ENCODE results near the gene TAS1R3. TPM values are rescaled to one million over a fixed set of nuclear protein-coding genes. Genes with fewer than 3 reads are reported as not detected.

Gene TAS1R3
- total and polyA plus RNA-seq, 2 experiments from 2014 or later, result 0.14 TPM; not detected in 1

DNA sequence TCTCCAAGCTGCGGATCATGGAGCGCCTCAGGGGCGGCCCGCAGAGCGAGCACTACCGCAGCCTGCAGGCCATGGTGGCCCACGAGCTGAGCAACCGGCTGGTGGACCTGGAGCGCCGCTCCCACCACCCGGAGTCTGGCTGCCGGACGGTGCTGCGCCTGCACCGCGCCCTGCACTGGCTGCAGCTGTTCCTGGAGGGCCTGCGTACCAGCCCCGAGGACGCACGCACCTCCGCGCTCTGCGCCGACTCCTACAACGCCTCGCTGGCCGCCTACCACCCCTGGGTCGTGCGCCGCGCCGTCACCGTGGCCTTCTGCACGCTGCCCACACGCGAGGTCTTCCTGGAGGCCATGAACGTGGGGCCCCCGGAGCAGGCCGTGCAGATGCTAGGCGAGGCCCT, 3.8 kb upstream of the TAS1R3 start:
- H3F3A ChIP-seq (replicated peaks; ENCODE audit: low read depth), result peaks cover 15% of the 10 kb centered on the region; the same call in 1 of the 2 replicates
- H3K9me2 ChIP-seq (ENCODE audit: insufficient read depth), result no peaks in the 10 kb centered on the region
- Mint-ChIP-seq H3K27ac (no peak overlapping the region), H3K36me3 (ENCODE audit: low read depth) (peaks cover 12% of the 10 kb centered on the region; the same call in 2 of the 3 replicates), H3K9me3 (no peaks in the 10 kb centered on the region; the same call in 2 of the 3 replicates), H3K27me3 (ENCODE audit: insufficient read depth, low read depth, poor library complexity) (peaks cover 16% of the 10 kb centered on the region), H3K4me3 (no peak overlapping the region), H3K4me1 (peaks cover 8% of the 10 kb centered on the region)
- peaks cover 22% of the 10 kb centered on the region for H3K79me2 ChIP-seq (replicated peaks; ENCODE audit: insufficient read depth)
- H3K4me2 ChIP-seq, result no peak overlapping the region
- H3K27ac ChIP-seq (ENCODE audit: low read depth), result no peak overlapping the region
- no peak for TF ChIP-seq POLR2AphosphoS5 (IDR thresholded peaks at IDR 0.05; ENCODE audit: low read depth)
- no peak for TF ChIP-seq EZH2 (IDR thresholded peaks at IDR 0.05; ENCODE audit: low read depth, unreplicated experiment)
- TF ChIP-seq JUNB (IDR thresholded peaks at IDR 0.05; ENCODE audit: unreplicated experiment), result no peak
- TF ChIP-seq NANOG (IDR thresholded peaks at IDR 0.05; ENCODE audit: borderline replicate concordance), result no peak
- TF ChIP-seq STAT1 (IDR thresholded peaks at IDR 0.05; ENCODE audit: unreplicated experiment), result no peak
- no peak for TF ChIP-seq ZNF114 (CRISPR knock-in tag; IDR thresholded peaks at IDR 0.05)
- TF ChIP-seq CREB1 (CRISPR knock-in tag; IDR thresholded peaks at IDR 0.05; ENCODE audit: low read depth), result no peak
- TF ChIP-seq, protein P1, sequence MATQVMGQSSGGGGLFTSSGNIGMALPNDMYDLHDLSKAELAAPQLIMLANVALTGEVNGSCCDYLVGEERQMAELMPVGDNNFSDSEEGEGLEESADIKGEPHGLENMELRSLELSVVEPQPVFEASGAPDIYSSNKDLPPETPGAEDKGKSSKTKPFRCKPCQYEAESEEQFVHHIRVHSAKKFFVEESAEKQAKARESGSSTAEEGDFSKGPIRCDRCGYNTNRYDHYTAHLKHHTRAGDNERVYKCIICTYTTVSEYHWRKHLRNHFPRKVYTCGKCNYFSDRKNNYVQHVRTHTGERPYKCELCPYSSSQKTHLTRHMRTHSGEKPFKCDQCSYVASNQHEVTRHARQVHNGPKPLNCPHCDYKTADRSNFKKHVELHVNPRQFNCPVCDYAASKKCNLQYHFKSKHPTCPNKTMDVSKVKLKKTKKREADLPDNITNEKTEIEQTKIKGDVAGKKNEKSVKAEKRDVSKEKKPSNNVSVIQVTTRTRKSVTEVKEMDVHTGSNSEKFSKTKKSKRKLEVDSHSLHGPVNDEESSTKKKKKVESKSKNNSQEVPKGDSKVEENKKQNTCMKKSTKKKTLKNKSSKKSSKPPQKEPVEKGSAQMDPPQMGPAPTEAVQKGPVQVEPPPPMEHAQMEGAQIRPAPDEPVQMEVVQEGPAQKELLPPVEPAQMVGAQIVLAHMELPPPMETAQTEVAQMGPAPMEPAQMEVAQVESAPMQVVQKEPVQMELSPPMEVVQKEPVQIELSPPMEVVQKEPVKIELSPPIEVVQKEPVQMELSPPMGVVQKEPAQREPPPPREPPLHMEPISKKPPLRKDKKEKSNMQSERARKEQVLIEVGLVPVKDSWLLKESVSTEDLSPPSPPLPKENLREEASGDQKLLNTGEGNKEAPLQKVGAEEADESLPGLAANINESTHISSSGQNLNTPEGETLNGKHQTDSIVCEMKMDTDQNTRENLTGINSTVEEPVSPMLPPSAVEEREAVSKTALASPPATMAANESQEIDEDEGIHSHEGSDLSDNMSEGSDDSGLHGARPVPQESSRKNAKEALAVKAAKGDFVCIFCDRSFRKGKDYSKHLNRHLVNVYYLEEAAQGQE (IDR thresholded peaks at IDR 0.05; ENCODE audit: unreplicated experiment), result no peak
- no peak overlapping the region for H3K4me3 ChIP-seq
- DNase-seq (ENCODE audit: low spot score) (no peak), ATAC-seq (no peak)
- H3K4me1 ChIP-seq (ENCODE audit: insufficient read depth), result no peaks in the 10 kb centered on the region
- no peaks in the 10 kb centered on the region for H3K36me3 ChIP-seq (ENCODE audit: insufficient read depth)
- H3K27me3 ChIP-seq (ENCODE audit: insufficient read depth), result no peaks in the 10 kb centered on the region
- H4K20me1 ChIP-seq (replicated peaks; ENCODE audit: insufficient read depth), result peaks cover 5% of the 10 kb centered on the region; the same call in 1 of the 2 replicates
- H2AFZ ChIP-seq, result no peak overlapping the region

DNA sequence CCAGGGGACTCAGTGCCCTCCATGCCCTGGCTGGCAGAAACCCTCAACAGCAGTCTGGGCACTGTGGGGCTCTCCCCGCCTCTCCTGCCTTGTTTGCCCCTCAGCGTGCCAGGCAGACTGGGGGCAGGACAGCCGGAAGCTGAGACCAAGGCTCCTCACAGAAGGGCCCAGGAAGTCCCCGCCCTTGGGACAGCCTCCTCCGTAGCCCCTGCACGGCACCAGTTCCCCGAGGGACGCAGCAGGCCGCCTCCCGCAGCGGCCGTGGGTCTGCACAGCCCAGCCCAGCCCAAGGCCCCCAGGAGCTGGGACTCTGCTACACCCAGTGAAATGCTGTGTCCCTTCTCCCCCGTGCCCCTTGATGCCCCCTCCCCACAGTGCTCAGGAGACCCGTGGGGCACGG, 2.8 kb upstream of the TAS1R3 start:
- peaks cover 3% of the 10 kb centered on the region; the same call in 1 of the 2 replicates for H4K20me1 ChIP-seq (replicated peaks; ENCODE audit: insufficient read depth)
- H3K4me3 ChIP-seq, result no peak overlapping the region
- no peak overlapping the region for H2AFZ ChIP-seq
- no peak for DNase-seq (ENCODE audit: low spot score)
- Mint-ChIP-seq H3K36me3 (ENCODE audit: low read depth) (peaks cover 9% of the 10 kb centered on the region; the same call in 2 of the 3 replicates), H3K4me1 (peaks cover 4% of the 10 kb centered on the region), H3K4me3 (no peak overlapping the region), H3K27me3 (ENCODE audit: insufficient read depth, low read depth, poor library complexity) (peaks cover 19% of the 10 kb centered on the region), H3K27ac (no peak overlapping the region), H3K9me3 (no peaks in the 10 kb centered on the region; the same call in 2 of the 3 replicates)
- H3K36me3 ChIP-seq (ENCODE audit: insufficient read depth), result no peaks in the 10 kb centered on the region
- no peak overlapping the region for H3K4me2 ChIP-seq
- no peaks in the 10 kb centered on the region for H3K4me1 ChIP-seq (ENCODE audit: insufficient read depth)
- H3K9me2 ChIP-seq (ENCODE audit: insufficient read depth), result no peaks in the 10 kb centered on the region
- H3K27ac ChIP-seq (ENCODE audit: low read depth), result no peak overlapping the region
- peaks cover 15% of the 10 kb centered on the region; the same call in 1 of the 2 replicates for H3F3A ChIP-seq (replicated peaks; ENCODE audit: low read depth)
- peaks cover 15% of the 10 kb centered on the region for H3K79me2 ChIP-seq (replicated peaks; ENCODE audit: insufficient read depth)
- no peaks in the 10 kb centered on the region for H3K27me3 ChIP-seq (ENCODE audit: insufficient read depth)
- ATAC-seq, result no peak
- TF ChIP-seq POLR2AphosphoS5 (IDR thresholded peaks at IDR 0.05; ENCODE audit: low read depth) (no peak), ZNF462 (CRISPR knock-in tag; IDR thresholded peaks at IDR 0.05) (no peak), CREB1 (CRISPR knock-in tag; IDR thresholded peaks at IDR 0.05; ENCODE audit: low read depth) (no peak), STAT1 (IDR thresholded peaks at IDR 0.05; ENCODE audit: unreplicated experiment) (no peak)
